ENCODE data around the gene DCDC2B.
A peak's percentile ranks its signal among the peaks of the same experiment; 100 is the strongest.

The DCDC2B gene

GRCh38 chr1:32204943-32205361, 3.9 kb upstream of the DCDC2B start:
- H3K4me2 ChIP-seq (ENCODE audit: low read depth, low read length, poor library complexity, severe bottlenecking): peak overlapping the region; percentile 61
- H3K4me3 ChIP-seq (ENCODE audit: insufficient read depth, low read length, poor library complexity, severe bottlenecking): peak overlapping the region; percentile 66
- no peak overlapping the region for H3K27ac ChIP-seq (ENCODE audit: low read depth, low read length)
- H2AFZ ChIP-seq (ENCODE audit: low read depth, low read length, severe bottlenecking): no peak overlapping the region
- H3K9ac ChIP-seq (ENCODE audit: low read length): peak overlapping the region; percentile 79
- H3K79me2 ChIP-seq (ENCODE audit: insufficient read depth, low read length): 0 out of 2 replicates have a peak, but pooled peaks cover 3% of the 10 kb centered on the region
- peaks cover 14% of the 10 kb centered on the region for H3F3A ChIP-seq (ENCODE audit: insufficient read depth)
- H3K27me3 ChIP-seq (ENCODE audit: low read length): no peaks in the 10 kb centered on the region
- no peak for TF ChIP-seq EZH2phosphoT487 (conservative IDR thresholded peaks at IDR 0.05; ENCODE audit: low read length)
- no peak for TF ChIP-seq CTCF (IDR thresholded peaks at IDR 0.05; ENCODE audit: insufficient read depth, low read length, poor library complexity, severe bottlenecking)
- no peaks in the 10 kb centered on the region for H3K36me3 ChIP-seq (ENCODE audit: low read length)
- H3K9me3 ChIP-seq (ENCODE audit: insufficient read depth, low read length): no peaks in the 10 kb centered on the region
- H4K20me1 ChIP-seq (ENCODE audit: low read depth, low read length): no peaks in the 10 kb centered on the region
- H3K9me2 ChIP-seq (replicated peaks; ENCODE audit: insufficient read depth, low read length): no peaks in the 10 kb centered on the region

GRCh38 chr1:32205401-32206370, 3.2 kb upstream of the DCDC2B start, which contains the start of gene IQCC:
TSS of gene IQCC (plus strand) at chr1:32205671. CDS start at chr1:32205682, 11 bp downstream.
- H3K9me2 ChIP-seq (replicated peaks; ENCODE audit: insufficient read depth, low read length): no peaks in the 10 kb centered on the region
- H3K9ac ChIP-seq (ENCODE audit: low read length): peak within 1 kb of the TSS; percentile 79
- peak within 1 kb of the TSS; percentile 61 for H3K4me2 ChIP-seq (ENCODE audit: low read depth, low read length, poor library complexity, severe bottlenecking)
- peaks cover 14% of the 10 kb centered on the region for H3F3A ChIP-seq (ENCODE audit: insufficient read depth)
- H3K27me3 ChIP-seq (ENCODE audit: low read length): no peaks in the 10 kb centered on the region
- H4K20me1 ChIP-seq (ENCODE audit: low read depth, low read length): no peaks in the 10 kb centered on the region
- peak within 1 kb of the TSS; percentile 66 for H3K4me3 ChIP-seq (ENCODE audit: insufficient read depth, low read length, poor library complexity, severe bottlenecking)
- no peak within 1 kb of the TSS for H3K27ac ChIP-seq (ENCODE audit: low read depth, low read length)
- H3K79me2 ChIP-seq (ENCODE audit: insufficient read depth, low read length): 0 out of 2 replicates have a peak, but pooled peaks cover 3% of the 10 kb centered on the region
- no peaks in the 10 kb centered on the region for H3K36me3 ChIP-seq (ENCODE audit: low read length)
- TF ChIP-seq EZH2phosphoT487 (conservative IDR thresholded peaks at IDR 0.05; ENCODE audit: low read length): no peak
- no peak for TF ChIP-seq CTCF (IDR thresholded peaks at IDR 0.05; ENCODE audit: insufficient read depth, low read length, poor library complexity, severe bottlenecking)
- no peaks in the 10 kb centered on the region for H3K9me3 ChIP-seq (ENCODE audit: insufficient read depth, low read length)
- peak within 1 kb of the TSS; percentile 60 for H2AFZ ChIP-seq (ENCODE audit: low read depth, low read length, severe bottlenecking)

- Histone ChIP-seq H3K27ac (ENCODE audit: low read depth, low read length) (no peak overlapping the region), H3K27me3 (ENCODE audit: low read length) (no peaks in the 10 kb centered on the region), H3K9me3 (ENCODE audit: insufficient read depth, low read length) (no peaks in the 10 kb centered on the region), H3F3A (ENCODE audit: insufficient read depth) (0 out of 2 replicates have a peak, but pooled peaks cover 4% of the 10 kb centered on the region), H3K4me3 (ENCODE audit: insufficient read depth, low read length, poor library complexity, severe bottlenecking) (no peak overlapping the region), H4K20me1 (ENCODE audit: low read depth, low read length) (no peaks in the 10 kb centered on the region), H3K4me2 (ENCODE audit: low read depth, low read length, poor library complexity, severe bottlenecking) (no peak overlapping the region), H3K79me2 (ENCODE audit: insufficient read depth, low read length) (no peaks in the 10 kb centered on the region), H3K36me3 (ENCODE audit: low read length) (no peaks in the 10 kb centered on the region), H2AFZ (ENCODE audit: low read depth, low read length, severe bottlenecking) (no peak overlapping the region), H3K9me2 (replicated peaks; ENCODE audit: insufficient read depth, low read length) (no peaks in the 10 kb centered on the region), H3K9ac (ENCODE audit: low read length) (no peak overlapping the region)
- TF ChIP-seq CTCF (IDR thresholded peaks at IDR 0.05; ENCODE audit: insufficient read depth, low read length, poor library complexity, severe bottlenecking): no peak
- TF ChIP-seq EZH2phosphoT487 (conservative IDR thresholded peaks at IDR 0.05; ENCODE audit: low read length): no peak
Observed at GRCh38 chr1:32208469-32208868, 420 bp upstream of the DCDC2B start.

Measured in SU-DHL-6 (cell line).